Right lobe of liver (tissue), 4 donors: Measurements from ENCODE around the gene PCNX3.

Experiments used
- CTCF ChIP-seq, 4 donors: fragments of 200-600 bp in 3 of 4; fragments of 450-650 bp in 1 of 4; IDR thresholded peaks; one replicate each; pipeline versions ENCODE4 v1.5.1 to v1.8.0; 2016 to 2022; ENCODE audit warnings: antibody characterized with exemption in 4 of 4, mild to moderate bottlenecking in 2 of 4
- POLR2A ChIP-seq: fragments of 450-650 bp; IDR thresholded peaks from one replicate; pipeline ENCODE4 v1.6.1; 2017; ENCODE audit warnings: antibody characterized with exemption, mild to moderate bottlenecking
- donor health status: DM: no; HTN: no; CAD: no.
- donor health status: DM: no; HTN: no; CAD: no.
- donor health status: DM: no; HTN: yes; CAD: no.

GRCh38 chr11:65641297-65642013 lies 25.9 kb downstream of the PCNX3 start:
- TF ChIP-seq CTCF (IDR thresholded peaks at IDR 0.05) (no peak), POLR2A (no peak)
